ENCODE measurements around the gene RTP4.
A peak's percentile ranks its signal among the peaks of the same experiment; 100 is the strongest.

Gene RTP4

DNA sequence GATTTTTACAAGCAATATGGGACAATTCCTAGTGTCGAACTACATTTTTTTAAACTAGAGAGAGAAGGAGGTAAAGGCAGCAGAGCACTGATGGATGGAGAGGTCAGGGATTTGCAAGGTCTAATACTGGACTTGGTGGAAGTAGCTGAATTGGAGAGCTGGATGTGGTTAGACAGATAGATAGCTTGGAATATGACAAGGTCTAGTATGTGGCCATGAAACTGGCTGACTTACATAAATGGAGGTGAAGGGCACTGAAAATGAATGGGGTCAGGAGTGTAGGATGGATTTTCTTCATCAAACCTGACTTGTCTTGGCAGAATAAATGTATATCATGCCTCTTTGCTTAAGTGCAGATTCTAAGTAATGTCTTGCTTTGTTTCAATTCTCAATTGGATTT is 10.1 kb upstream of the RTP4 start:
- Histone ChIP-seq H3K4me3 (no peak overlapping the region), H3K9ac (ENCODE audit: insufficient read length) (no peak overlapping the region), H3K9me3 (ENCODE audit: low read depth, low read length) (no peaks in the 10 kb centered on the region), H3K27ac (no peak overlapping the region), H3K36me3 (ENCODE audit: insufficient read depth, low read length) (no peaks in the 10 kb centered on the region)
- TF ChIP-seq POLR2AphosphoS5 (IDR thresholded peaks at IDR 0.05; ENCODE audit: borderline replicate concordance, low read depth, low read length) (no peak), FOXP2 (optimal IDR thresholded peaks at IDR 0.05; ENCODE audit: control extremely low read depth, extremely low read length, insufficient read depth) (no peak), EZH2 (IDR thresholded peaks at IDR 0.05) (no peak)
- no peak for DNase-seq (ENCODE audit: low read depth, low spot score)

DNA sequence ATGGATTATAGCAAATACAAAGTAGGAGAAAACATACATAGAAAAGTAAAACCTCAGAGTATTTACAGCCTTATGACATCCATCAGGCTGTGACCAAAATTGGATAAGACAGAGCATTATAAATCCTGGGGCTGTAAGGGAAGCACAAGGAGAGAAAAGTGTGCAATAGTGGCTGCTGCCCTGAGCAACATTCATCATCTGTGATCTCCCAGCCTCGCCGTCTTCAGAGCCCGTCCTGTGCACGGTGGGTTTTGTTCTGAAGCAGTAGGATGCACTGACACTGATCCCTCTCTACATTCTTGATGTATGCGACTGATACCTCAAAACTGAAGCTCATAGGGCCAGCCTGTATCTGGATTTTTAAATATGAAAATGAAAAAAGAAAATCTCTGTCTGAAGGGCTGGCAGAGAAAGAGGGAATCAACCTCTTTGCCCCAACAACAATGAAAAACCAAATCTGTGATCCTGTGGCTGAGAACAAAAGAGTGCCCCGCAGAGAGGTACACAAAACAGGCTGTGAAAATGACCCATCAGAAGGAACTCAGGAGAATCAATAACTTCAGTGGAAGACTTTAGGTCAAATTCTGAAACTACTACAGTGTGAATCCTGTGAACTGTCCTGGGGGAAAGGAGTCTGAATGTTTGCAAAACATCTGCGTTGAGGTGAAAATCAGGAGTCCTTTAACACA is 8.2 kb upstream of the RTP4 start:
- H3K4me3 ChIP-seq = no peak overlapping the region
- no peak for TF ChIP-seq FOXP2 (optimal IDR thresholded peaks at IDR 0.05; ENCODE audit: control extremely low read depth, extremely low read length, insufficient read depth)
- TF ChIP-seq POLR2AphosphoS5 (IDR thresholded peaks at IDR 0.05; ENCODE audit: borderline replicate concordance, low read depth, low read length) = no peak
- TF ChIP-seq EZH2 (IDR thresholded peaks at IDR 0.05) = no peak
- no peak for DNase-seq (ENCODE audit: low read depth, low spot score)
- no peaks in the 10 kb centered on the region for H3K36me3 ChIP-seq (ENCODE audit: insufficient read depth, low read length)
- no peak overlapping the region for H3K27ac ChIP-seq
- H3K9ac ChIP-seq (ENCODE audit: insufficient read length) = no peak overlapping the region
- no peaks in the 10 kb centered on the region for H3K9me3 ChIP-seq (ENCODE audit: low read depth, low read length)

DNA sequence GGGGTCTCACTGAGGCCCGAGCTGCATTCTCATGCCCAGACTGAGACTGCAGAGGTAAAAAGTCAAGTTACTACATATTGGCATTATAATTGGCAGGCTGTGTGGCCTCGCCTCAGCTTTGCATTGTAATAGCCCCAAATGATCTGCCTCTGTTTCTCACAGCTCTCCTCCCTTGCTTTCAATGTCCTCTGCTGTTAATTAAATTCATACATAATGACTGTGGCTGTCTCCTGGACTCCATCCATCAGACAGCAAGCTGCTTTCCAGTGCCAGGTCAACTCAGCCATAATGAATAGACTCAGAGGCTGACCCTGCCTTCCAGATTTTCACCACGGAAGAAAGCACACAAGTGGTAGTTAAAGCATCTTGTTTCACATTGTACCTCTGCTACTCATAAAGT is 7.6 kb upstream of the RTP4 start:
- TF ChIP-seq EZH2 (IDR thresholded peaks at IDR 0.05) = no peak
- TF ChIP-seq POLR2AphosphoS5 (IDR thresholded peaks at IDR 0.05; ENCODE audit: borderline replicate concordance, low read depth, low read length) = no peak
- H3K9me3 ChIP-seq (ENCODE audit: low read depth, low read length) = no peaks in the 10 kb centered on the region
- H3K4me3 ChIP-seq = no peak overlapping the region
- no peaks in the 10 kb centered on the region for H3K36me3 ChIP-seq (ENCODE audit: insufficient read depth, low read length)
- DNase-seq (ENCODE audit: low read depth, low spot score) = no peak
- no peak overlapping the region for H3K27ac ChIP-seq
- H3K9ac ChIP-seq (ENCODE audit: insufficient read length) = no peak overlapping the region

DNA sequence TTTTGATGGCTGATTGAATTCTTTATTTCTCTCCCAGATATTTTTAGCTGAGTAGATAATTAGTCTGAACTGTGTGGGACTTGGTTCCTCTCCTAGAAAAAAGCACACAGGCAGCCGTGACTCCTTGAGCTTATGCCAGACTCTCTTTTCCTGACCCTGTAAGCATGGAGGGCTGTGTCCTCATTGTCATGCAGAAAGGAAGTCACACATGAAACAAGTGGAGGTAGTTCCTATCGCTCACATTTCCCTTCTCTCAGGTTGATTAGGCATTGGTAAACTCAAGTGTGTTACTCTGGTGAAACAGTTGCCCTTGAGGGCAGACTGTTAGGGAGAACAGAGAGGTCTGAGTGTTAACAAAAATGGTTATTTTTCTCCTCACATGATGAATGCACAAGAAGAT is 6.3 kb upstream of the RTP4 start:
- peak overlapping the region; percentile 0 for H3K9ac ChIP-seq (ENCODE audit: insufficient read length)
- peak overlapping the region; percentile 25; the same call in 1 of the 2 replicates for H3K4me3 ChIP-seq
- no peak for DNase-seq (ENCODE audit: low read depth, low spot score)

DNA sequence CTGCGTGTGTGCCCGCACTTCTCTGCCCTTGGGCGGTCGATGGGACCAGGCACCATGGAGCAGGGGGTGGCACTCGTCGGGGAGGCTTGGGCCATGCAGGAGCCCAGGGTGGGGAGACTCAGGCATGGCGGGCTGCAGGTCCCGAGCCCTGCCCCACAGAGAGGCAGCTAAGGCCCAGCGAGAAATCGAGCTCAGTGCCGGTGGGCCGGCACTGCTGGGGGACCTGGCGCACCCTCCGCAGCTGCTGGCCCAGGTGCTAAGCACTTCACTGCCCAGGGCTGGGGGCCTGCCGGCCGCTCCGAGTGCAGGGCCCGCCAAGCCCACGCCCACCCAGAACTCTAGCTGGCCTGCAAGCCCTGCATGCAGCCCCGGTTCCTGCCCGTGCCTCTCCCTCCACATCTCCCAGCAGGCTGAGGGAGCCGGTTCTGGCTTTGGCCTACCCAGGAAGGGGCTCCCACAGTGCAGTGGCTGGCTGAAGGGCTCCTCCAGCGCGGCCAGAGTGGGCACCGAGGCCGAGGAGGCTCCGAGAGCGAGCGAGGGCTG is 553 bp upstream of the RTP4 start:
- no peak for DNase-seq (ENCODE audit: low read depth, low spot score)
- no peak overlapping the region for H3K4me3 ChIP-seq
- TF ChIP-seq FOXP2 (optimal IDR thresholded peaks at IDR 0.05; ENCODE audit: control extremely low read depth, extremely low read length, insufficient read depth) = no peak
- no peak for TF ChIP-seq EZH2 (IDR thresholded peaks at IDR 0.05)
- no peak for TF ChIP-seq POLR2AphosphoS5 (IDR thresholded peaks at IDR 0.05; ENCODE audit: borderline replicate concordance, low read depth, low read length)
- no peaks in the 10 kb centered on the region for H3K9me3 ChIP-seq (ENCODE audit: low read depth, low read length)
- no peaks in the 10 kb centered on the region for H3K36me3 ChIP-seq (ENCODE audit: insufficient read depth, low read length)
- H3K9ac ChIP-seq (ENCODE audit: insufficient read length) = no peak overlapping the region
- H3K27ac ChIP-seq = no peak overlapping the region

More for the DNA sequence above, 6.3 kb upstream of the RTP4 start:
- H3K9me3 ChIP-seq (ENCODE audit: low read depth, low read length) = no peaks in the 10 kb centered on the region
- H3K36me3 ChIP-seq (ENCODE audit: insufficient read depth, low read length) = no peaks in the 10 kb centered on the region
- H3K27ac ChIP-seq = no peak overlapping the region
- TF ChIP-seq EZH2 (IDR thresholded peaks at IDR 0.05) (no peak), FOXP2 (optimal IDR thresholded peaks at IDR 0.05; ENCODE audit: control extremely low read depth, extremely low read length, insufficient read depth) (no peak), POLR2AphosphoS5 (IDR thresholded peaks at IDR 0.05; ENCODE audit: borderline replicate concordance, low read depth, low read length) (no peak)

DNA sequence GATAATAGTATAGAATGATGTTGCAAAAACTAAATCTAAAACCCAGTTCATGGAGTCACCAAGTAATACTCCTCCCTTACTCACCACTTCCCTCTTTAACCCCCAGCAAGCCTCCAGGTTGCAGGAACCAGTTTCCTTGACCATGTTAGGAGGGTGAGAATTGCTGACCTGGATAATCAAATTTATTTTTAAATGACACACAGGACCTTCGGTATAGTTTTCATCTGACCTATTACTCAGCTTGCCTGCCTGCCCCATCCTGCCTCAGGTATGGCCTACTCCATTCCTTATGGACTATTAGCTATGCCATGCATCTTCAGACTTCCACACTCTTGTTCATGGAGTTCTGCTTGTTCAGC is 883 bp downstream of the RTP4 start:
- Histone ChIP-seq H3K9ac (ENCODE audit: insufficient read length) (no peak overlapping the region), H3K9me3 (ENCODE audit: low read depth, low read length) (no peaks in the 10 kb centered on the region), H3K27ac (no peak overlapping the region), H3K36me3 (ENCODE audit: insufficient read depth, low read length) (no peaks in the 10 kb centered on the region), H3K4me3 (no peak overlapping the region)
- TF ChIP-seq POLR2AphosphoS5 (IDR thresholded peaks at IDR 0.05; ENCODE audit: borderline replicate concordance, low read depth, low read length) (no peak), FOXP2 (optimal IDR thresholded peaks at IDR 0.05; ENCODE audit: control extremely low read depth, extremely low read length, insufficient read depth) (no peak), EZH2 (IDR thresholded peaks at IDR 0.05) (no peak)
- no peak for DNase-seq (ENCODE audit: low read depth, low spot score)

DNA sequence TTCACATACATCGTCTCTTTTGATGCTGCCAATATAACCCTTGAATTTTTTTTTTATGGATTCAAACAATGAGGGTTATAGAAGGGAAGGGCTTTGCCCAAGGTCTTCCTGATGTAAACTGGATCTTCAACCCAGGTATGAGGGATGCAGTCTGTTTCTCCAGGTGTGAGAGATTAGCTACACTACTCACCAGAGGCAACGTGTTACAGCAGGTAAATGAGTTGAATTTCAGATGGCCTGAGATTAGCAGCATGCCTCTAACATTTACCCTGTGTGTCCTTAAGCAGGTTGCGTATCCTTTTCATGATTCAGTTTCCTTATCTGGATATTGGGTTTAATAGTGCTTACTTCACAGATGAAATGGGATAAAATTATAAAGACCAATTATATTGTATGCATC is 1.9 kb downstream of the RTP4 start:
- H3K27ac ChIP-seq = no peak overlapping the region
- TF ChIP-seq POLR2AphosphoS5 (IDR thresholded peaks at IDR 0.05; ENCODE audit: borderline replicate concordance, low read depth, low read length) (no peak), EZH2 (IDR thresholded peaks at IDR 0.05) (no peak)
- H3K36me3 ChIP-seq (ENCODE audit: insufficient read depth, low read length) = no peaks in the 10 kb centered on the region
- H3K9me3 ChIP-seq (ENCODE audit: low read depth, low read length) = no peaks in the 10 kb centered on the region
- no peak overlapping the region for H3K4me3 ChIP-seq
- no peak for DNase-seq (ENCODE audit: low read depth, low spot score)
- no peak overlapping the region for H3K9ac ChIP-seq (ENCODE audit: insufficient read length)

DNA sequence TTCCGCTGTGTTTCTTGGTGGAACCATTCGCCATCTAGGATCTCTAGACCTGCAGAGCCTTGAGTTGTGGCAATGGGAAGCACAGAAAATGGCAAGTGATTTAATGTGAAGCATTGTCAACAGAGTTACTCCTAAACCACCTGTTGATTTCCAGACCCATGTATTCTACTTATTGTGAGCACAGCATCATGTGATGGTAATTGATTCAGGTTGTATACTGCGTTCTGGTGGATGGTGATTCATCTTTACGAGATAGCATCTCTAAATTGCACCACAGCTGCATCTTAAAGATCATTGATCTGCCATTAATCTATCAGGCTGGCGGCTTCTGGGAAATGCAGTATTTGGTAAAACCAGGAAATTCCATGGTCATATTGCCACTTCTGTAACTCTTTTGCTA is 7.4 kb downstream of the RTP4 start:
- Histone ChIP-seq H3K4me3 (no peak overlapping the region), H3K27ac (no peak overlapping the region), H3K36me3 (ENCODE audit: insufficient read depth, low read length) (no peaks in the 10 kb centered on the region), H3K9me3 (ENCODE audit: low read depth, low read length) (no peaks in the 10 kb centered on the region), H3K9ac (ENCODE audit: insufficient read length) (no peak overlapping the region)
- no peak for DNase-seq (ENCODE audit: low read depth, low spot score)
- TF ChIP-seq FOXP2 (optimal IDR thresholded peaks at IDR 0.05; ENCODE audit: control extremely low read depth, extremely low read length, insufficient read depth) (no peak), EZH2 (IDR thresholded peaks at IDR 0.05) (no peak), POLR2AphosphoS5 (IDR thresholded peaks at IDR 0.05; ENCODE audit: borderline replicate concordance, low read depth, low read length) (no peak)

DNA sequence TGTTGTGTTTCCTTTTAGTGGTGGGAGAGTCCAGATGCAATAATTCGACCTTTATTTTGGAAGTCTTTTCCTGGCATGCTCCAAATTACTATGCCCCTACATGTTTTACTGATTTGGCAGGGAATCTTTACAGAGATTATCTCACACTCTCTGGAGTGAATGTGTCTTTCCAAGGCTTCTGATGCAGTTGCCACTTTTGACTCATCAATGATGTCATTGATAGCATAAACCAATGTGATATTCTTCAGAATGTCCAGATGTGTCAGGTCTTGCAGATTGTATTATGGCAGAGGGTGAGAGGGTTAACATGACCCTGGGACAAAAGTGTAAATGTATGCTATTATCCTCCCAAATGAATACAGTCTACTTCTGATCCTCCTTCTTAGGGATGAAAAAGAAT is 9.7 kb downstream of the RTP4 start:
- H3K9ac ChIP-seq (ENCODE audit: insufficient read length) = no peak overlapping the region
- TF ChIP-seq FOXP2 (optimal IDR thresholded peaks at IDR 0.05; ENCODE audit: control extremely low read depth, extremely low read length, insufficient read depth) (no peak), POLR2AphosphoS5 (IDR thresholded peaks at IDR 0.05; ENCODE audit: borderline replicate concordance, low read depth, low read length) (no peak), EZH2 (IDR thresholded peaks at IDR 0.05) (no peak)
- no peak for DNase-seq (ENCODE audit: low read depth, low spot score)
- no peaks in the 10 kb centered on the region for H3K36me3 ChIP-seq (ENCODE audit: insufficient read depth, low read length)
- no peaks in the 10 kb centered on the region for H3K9me3 ChIP-seq (ENCODE audit: low read depth, low read length)
- H3K27ac ChIP-seq = no peak overlapping the region
- H3K4me3 ChIP-seq = no peak overlapping the region
